ENCODE measurements around the gene SLC39A11.

GRCh38 chr17:72608436-72608835, 484.1 kb downstream of the SLC39A11 start:
- no peak for TF ChIP-seq CTCF (IDR thresholded peaks at IDR 0.05)
- TF ChIP-seq POLR2A (IDR thresholded peaks at IDR 0.05), result no peak
